GM21390 (cell line): Measurements from ENCODE around the gene RNASE3.
"Not testable (repeated sequence)": the region's sequence is repeated elsewhere in the genome, so short reads cannot be mapped to it uniquely, and the experiment has no call there.

Source experiments
- ATAC-seq: cut with Tn5 transposase; IDR thresholded peaks from one replicate; pipeline ENCODE4 v1.9.1; 2021; ENCODE audit not compliant: unreplicated experiment

Gene RNASE3

GRCh38 chr14:20910822-20911221 lies 19.6 kb downstream of the RNASE3 start:
- ATAC-seq, result not testable (repeated sequence)

GRCh38 chr14:20919038-20919756 lies 28.0 kb downstream of the RNASE3 start:
- not testable (repeated sequence) for ATAC-seq

GRCh38 chr14:20923766-20924297 lies 32.6 kb downstream of the RNASE3 start:
- ATAC-seq, result not testable (repeated sequence)

GRCh38 chr14:20934148-20934762 lies 43.1 kb downstream of the RNASE3 start:
- no peak for ATAC-seq

- ATAC-seq, result no peak
Measured at GRCh38 chr14:20935303-20935984, 44.3 kb downstream of the RNASE3 start.
